Right kidney (tissue), 1 donor: ENCODE results near the gene DYNC1LI1.
"Not testable (repeated sequence)": the region's sequence is repeated elsewhere in the genome, so short reads cannot be mapped to it uniquely, and the experiment has no call there.

Experiments
- DNase-seq: peaks from one replicate; pipeline ENCODE4 v3.0.0-alpha.2; 2016

Gene DYNC1LI1

DNA sequence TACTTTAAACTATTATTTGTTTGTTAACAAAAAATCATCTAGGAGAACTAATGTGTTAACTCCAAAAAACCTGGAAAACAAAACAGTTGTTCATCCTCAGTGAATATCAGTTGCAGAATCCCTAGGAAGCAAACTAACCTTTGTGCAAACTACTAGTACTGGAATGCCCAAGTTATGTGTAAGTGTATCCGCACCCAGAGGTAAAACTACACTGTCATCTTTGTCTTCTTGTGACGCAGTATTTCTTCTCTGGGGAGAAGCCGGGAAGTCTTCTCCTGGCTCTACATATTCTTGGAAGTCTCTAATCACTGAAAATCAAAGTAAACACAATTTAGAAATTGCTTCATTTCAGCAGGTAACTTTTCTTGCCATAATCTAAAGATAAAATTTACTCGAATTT, 29.8 kb downstream of the DYNC1LI1 start:
- no peak for DNase-seq

DNA sequence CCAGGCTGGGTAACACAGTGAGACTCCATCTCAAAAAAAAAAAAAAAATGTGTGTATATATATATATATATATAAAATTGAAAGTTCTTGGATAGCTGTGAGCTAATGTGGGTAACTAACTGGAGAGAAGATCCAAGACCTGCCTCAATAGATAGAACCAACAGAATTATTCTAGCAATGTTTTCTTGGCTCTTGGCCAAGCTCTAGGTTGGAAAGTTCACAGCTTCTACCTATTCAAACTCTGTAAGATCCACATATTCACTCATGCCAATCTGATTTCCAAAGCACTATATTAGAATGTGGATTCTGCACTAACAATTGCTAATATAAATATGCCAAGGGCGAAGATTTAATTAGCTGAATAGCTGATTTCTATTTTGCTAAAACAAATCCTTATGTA, 38.2 kb downstream of the DYNC1LI1 start:
- no peak for DNase-seq

DNA sequence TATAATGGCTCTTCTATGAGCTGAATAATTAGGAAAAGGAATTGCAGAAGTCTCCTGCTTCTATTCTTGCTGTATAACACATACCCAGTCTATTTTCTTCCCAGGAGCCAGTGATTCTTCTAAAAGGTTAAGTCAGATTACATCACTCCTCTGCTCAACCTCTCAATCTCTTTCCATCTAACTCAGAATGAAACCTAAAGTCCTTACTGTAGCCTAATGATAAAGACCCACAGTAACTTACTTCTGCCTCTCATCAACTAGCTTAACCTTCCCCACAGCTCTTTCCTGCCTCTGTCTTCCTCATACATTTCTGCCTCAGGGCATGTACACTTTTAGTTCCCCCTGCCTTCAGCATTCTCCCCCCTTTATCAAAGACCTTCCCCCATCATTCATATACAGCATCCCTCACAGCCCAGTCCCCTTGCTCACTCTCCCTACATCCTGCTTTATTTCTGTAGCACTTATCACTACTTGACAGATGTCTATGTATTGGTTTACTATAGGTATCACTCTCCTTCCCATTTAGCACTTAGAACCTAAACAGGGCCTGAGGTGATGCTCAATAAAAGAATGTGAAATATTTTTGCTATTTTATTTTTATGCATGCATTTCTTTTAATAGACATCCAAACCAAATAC, 39.5 kb downstream of the DYNC1LI1 start:
- DNase-seq = no peak

DNA sequence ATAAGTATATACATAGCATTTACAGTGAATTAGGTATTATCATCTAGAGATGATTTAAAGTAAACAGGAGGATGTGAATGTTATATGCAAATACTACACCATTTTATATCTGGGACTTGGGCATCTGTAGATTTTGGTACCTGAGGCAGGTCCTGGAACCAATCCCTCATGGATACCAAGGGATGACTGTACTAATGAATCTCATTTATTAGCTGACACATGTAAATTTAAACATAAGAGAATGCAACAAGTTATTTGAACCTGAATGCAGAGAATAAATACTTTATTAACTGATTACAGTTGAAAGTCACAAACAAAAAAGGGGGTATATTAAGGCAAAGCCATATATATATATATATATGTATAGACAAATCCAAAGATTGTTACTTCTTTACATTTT, 44.9 kb downstream of the DYNC1LI1 start:
- no peak for DNase-seq

DNA sequence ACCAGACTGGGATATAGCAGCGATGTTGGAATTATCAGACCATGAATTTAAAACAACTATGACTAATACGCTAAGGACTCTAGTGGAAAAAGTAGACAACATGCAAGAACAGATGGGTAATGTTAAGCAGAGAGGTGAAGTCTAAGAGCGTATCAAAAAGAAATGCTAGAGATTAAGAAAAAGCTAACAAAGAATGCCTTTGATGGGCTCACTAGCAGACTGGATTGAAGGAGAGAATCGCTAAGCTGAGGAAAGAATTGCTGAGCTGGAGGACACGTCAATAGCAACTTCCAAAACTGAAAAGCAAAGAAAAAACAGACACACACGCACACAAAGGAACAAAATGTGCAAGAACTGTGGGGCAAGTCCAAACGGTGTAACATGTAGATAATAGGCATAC, 48.0 kb downstream of the DYNC1LI1 start:
- no peak for DNase-seq

DNA sequence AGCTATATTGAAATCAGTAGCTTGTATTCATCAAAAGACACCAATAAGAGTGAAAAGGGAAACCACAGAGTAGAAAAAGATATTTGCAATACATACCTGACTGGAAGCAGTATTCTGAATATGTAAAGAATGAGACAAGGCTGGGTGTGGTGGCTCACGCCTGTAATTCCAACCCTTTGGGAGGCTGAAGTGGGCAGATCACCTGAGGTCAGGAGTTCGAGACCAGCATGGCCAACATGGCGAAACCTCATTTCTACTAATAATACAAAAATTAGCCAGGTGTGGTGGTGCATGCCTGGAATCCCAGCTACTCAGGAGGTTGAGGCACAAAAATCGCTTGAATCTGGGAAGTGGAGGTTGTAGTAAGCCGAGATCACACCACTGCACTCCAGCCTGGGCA, 51.7 kb downstream of the DYNC1LI1 start:
- DNase-seq = not testable (repeated sequence)

DNA sequence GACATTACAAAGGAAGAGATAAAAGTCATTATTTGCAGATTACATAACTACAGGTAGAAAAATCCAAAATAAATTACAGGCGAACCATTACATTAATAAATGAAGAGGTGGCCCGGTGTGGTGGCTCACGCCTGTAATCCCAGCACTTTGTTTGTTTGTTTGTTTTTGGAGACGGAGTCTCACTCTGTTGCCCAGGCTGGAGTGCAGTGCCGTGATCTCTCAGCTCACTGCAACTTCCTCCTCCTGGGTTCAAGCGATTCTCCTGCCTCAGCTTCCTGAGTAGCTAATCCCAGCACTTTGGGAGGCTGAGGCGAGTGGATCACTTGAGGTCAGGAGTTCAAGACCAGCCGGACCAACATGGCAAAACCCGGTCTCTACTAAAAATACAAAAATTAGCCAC, 53.9 kb downstream of the DYNC1LI1 start:
- DNase-seq = not testable (repeated sequence)

DNA sequence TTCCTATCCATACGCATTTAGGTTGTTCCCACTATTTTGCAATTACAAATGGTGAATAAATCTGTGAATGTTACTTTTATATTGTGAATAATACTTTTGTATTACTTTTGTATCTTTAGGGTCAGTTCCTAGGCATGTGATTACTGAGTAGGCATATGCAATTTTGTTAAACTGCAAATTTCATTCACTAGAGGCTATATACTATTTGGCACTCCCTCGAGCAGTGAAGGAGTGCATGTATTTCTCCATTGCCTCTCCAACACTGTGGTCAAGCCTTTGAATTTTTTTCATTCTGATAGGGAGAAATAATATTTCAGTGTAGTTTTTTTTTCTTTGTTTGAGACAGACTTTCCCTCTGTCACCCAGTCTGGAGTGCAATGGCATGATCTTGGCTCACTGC, 59.7 kb downstream of the DYNC1LI1 start:
- DNase-seq = no peak

DNA sequence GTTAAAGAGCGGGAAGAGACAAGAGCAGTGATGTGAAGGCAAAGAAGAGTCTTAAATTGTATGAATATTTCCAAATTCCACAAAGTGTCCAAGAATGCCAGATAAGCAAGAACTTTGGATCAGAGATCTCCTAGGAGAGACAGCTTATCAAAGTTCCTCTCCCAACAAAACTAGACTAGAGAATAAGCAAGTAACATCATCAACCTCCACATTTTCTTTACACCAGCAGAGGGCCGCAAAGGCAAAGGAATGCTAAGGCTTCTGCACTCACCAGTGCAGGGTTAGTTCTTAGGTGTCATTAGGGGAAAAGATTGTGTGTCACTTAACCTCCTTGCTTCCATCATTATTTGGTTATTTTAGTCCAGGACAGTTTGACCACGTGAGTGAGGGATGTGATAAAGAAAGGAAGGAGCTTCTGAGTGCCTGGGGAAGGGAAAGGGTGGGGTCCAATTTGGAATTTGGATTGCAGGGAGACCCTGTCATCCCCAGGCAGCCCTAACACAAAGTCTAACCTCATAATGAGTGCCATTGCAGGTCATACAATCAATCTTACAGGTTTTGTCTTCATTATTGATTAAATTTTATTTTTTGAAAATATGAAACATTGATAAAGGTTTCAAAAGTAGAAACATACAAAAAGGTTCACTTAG, 60.5 kb downstream of the DYNC1LI1 start:
- peak; percentile 51 for DNase-seq

DNA sequence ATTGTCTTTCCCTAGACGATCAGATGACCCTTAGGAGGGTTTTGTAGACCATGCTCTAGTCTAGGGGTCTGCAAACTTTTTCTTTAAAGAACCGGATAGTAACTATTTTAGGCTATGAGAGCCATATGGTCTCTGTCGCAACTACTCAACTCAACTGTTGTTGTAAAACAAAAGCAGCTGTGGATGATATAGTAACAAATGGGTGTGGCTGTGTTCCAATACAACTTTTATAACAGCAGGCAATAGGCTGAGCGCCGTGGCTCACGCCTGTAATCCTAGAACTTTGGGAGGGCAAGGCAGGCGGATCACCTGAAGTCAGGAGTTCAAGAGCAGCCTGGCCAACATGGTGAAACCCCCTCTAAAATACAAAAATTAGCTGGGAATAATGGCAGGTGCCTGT, 61.9 kb downstream of the DYNC1LI1 start:
- no peak for DNase-seq

DNA sequence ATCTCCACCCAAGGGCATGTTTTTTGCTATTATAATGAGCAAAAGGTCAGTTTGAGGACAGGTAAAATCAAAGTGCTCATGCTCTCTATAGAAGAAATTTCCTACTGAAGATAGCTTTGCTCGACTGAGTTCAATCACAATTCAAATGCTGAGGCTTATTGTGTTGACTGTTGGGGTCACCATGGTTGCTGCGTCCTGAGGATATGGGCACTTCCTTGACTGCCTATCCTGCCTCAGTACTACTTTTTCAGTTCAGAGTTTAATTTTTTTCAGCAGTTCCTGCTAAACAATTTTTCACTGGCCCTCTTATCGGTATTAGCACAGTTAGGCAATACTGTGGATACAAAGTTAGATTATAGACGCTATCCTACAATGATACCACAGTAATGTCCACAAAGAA, 64.2 kb downstream of the DYNC1LI1 start:
- no peak for DNase-seq

DNA sequence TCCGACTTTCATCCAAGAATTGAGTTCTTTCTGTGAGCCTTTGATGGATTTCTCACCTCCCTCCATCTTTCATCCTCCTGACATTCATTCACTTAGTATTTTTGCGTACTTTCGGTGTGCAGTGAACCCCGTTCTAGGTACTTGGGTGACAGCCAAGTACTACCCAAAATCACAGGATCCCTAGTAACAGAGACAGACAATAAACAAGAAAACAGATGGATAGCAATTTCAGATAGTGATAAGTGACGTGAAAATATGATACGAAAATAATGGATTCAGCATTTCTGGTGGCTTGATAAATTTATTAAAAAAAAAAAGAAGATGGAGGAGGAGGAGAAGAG, 67.7 kb downstream of the DYNC1LI1 start:
- DNase-seq = no peak

DNA sequence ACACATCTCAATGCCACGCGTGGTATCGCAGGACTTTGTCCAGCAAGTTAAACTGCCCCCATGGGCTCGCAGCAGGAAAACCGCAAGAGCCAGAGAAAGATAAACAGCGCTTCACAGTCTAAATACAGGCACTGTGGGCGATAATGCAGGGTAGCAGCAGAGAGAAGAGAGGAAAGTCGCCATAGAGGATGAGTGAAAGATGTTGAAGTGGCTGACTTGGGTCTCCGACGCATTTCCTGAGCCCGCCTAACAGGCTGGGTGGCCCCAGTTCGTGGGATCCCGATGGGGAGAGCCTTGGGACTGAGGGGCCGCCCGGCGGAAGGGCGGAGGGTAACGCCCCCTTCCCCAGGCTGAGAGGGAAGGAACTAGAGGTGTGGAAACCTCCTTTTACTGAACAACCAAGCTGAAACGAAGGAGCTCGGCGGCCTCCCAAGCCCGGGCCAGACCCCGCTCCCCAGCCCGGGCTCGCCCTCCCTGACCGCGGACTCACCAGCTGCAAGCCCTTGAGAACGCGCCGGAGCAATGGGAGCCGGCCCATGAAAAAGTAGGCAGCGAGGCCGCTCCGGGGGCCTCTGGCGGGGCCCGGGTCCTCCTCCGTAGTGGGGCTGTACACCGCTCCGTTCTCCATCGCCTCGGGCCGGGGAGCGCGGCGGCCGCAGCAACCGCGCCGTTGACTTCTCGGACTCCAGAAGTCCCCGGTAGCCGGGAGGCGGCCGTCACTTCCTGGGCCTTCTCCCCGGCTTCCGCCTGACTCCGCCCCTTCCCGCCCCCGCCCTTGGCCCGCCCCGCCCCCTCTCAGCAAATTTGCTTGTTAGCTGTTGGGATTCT, 68.3 kb downstream of the DYNC1LI1 start, which contains the start of gene CMTM6:
CMTM6 (minus strand) TSS at position 735 of the 828 bp plus-strand sequence; CDS start at position 628, 107 bp downstream.
- DNase-seq = peak; percentile 98

DNA sequence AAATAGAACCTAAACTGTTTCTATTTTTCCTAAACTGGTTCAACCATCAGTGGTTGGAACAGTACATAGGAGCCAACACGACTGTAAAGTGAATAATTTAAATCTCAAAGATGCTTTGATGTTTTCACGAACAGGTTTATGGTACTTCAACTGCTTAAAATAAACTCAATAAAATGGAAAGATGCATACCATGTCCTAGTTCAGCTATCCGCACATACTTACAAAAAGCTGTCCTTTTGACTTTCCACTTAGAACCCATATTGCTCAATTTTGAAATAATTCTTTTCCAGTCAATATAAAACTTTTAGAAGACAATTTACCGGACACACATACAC, 68.9 kb downstream of the DYNC1LI1 start:
- no peak for DNase-seq

DNA sequence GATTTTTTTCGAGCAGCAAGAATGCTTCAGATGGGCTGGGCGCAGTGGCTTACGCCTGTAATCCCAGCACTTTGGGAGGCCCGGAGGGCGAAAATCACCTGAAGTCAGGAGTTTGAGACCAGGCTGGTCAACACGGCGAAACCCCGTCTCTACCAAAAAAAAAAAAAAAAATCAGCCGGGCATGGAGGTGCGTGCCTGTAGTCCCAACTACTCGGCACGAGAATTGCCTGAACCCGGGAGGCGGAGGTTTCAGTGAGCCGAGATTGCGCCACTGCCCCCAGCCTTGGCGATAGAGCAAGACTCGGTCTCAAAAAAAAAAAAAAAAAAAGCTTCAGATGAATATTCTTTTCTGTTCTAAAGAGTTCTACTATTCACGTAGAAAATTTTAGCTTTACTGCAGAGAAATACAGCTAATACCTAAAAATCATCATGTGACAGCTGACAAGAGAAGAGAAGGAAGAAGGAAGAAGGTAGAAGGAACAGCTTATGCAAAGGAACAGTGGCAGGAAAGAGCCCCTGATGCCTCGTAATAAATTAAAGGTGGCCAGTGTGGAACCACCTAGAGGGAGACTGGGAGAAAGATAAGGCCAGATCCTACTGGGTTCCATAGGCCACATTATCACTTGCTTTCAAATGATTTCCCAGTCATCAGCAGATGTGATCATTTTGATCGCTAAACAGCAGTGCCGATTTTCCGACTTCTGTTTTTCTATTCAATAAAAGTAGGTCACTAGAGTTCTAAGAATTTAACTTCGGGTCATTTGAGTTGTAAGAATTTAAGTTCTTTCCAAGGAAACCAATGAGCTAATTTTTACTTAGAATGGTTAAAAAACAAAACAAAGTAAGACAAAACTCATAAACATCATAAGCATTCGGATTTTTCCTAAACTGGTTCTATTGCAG, 69.5 kb downstream of the DYNC1LI1 start:
- DNase-seq = no peak

DNA sequence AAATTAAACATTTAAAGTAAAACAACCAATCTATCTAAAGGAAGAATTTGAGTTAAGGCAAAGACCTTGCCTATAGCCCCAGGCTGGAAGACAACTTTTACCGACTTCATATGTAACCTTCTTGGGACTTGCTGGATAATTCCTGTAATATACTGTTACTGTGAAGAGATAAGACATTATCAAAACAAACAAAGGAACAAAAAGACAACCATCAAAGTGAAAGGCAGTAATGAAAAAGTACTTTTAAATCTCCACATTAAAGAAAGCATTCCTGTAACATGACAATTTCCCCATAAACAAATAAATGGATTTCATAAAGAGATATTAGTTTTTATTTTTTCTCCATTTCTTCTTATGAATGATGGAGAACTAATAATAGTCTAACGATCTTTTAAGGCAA, 70.4 kb downstream of the DYNC1LI1 start:
- no peak for DNase-seq

DNA sequence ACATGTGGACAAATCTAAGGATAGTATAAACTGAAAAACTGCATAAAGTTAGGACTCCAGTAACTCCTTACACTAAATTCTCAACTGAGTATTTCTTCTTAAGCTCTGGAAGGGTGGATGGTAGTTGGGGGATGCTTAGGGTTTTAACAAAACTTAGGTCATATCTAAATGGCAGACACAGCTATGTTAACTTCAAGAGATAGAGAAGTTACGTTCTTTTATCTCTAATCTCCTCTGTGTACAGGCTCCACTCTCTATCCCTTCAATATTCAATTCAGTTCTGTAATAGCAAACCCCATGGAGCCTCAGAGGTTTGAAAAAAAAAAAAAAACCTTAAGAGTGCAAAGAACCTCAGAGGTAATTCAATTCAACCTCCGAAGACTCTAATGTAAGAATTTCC, 71.1 kb downstream of the DYNC1LI1 start:
- DNase-seq = no peak

DNA sequence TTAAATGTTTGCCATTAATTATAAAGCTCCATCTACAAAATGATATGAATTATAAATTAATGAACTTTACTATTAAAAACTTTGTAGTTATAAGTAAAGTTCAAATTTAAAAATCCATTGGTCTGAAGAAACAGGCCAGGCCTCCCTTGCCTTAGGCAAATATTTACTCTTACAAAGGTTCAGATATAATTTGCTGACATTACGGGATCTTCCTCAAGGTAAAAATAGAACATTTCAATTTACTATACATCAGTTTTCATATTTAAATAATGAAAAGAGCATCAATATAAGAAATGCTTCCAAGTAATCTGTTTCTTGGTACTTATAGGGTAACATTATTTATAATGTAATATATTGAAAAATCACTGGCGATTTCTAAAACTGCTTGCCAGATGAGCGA, 71.7 kb downstream of the DYNC1LI1 start:
- DNase-seq = no peak

DNA sequence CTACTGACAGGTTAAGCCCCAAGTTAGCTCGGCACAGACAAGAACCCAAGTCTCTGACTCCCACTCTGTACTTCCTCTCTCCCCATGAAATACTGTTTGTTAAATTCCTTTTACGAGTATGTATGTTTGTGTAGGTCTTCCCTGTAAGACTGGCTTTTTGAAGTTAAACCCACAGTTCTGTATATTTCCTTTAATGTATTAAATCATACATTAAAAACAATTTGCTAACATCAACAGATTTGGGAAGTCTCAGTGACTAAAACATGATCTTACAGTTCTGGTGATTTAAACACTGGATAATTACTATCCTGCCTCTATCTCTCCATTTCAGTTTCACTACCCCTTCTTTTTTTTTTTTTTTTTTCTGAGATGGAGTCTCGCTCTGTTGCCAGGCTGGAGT, 72.4 kb downstream of the DYNC1LI1 start:
- DNase-seq = no peak

DNA sequence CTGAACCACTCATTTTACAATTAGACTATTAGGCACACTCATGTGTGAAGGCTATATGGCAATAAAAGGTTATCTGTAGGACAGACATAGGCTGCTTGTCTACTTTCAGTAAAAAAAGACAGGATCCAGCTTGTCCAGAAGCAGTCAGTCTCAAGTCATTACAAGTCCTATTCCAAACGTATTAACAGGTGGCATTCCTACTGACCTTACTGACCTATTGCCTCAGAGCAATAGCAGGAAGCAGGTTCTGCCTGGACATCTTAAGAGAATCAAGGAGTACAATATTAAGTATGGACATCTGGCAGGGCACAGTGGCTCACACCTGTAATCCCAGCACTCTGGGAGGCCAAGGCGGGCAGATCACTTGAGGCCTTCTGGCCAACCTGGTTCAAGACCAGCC, 75.0 kb downstream of the DYNC1LI1 start:
- DNase-seq = no peak

DNA sequence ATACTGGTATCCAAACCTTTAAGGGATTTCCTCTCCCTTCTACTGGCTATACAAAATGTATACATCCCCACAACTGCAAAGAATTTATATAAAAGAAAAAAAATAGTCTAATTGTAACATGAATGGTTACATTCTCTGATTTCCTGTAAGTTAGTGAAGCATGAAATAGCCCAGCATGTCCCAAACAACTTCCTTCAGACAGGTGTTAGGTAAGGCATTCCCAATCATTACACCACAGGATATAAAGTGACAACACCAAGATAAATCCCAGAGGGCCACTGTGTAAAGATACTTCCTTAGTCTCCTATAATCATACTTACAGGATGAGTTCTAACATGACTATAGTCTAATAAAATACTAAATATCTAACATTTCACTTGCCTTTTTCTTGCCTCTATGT, 75.6 kb downstream of the DYNC1LI1 start:
- no peak for DNase-seq
